K562 (cell line): Measurements from ENCODE around the gene AQP6. TPM values are rescaled to one million over a fixed set of nuclear protein-coding genes. Genes with fewer than 3 reads are reported as not detected.

Experiments used
- BCL6 ChIP-seq: fragments of 250-450 bp; sonication (Bioruptor Pico); IDR thresholded peaks from 2 replicates; pipeline ENCODE4 v1.4.0; 2020
- CBFA2T3 ChIP-seq: fragments of 450-650 bp; IDR thresholded peaks from 2 replicates; pipeline ENCODE4 v1.6.1; 2017
- FOXM1 ChIP-seq, 2 experiments: fragments of 450-650 bp in 1 of 2; sonication (generic) in 1 of 2; formaldehyde crosslinking in 1 of 2; IDR thresholded peaks; 2 replicates each; pipeline versions ENCODE4 v1.6.1 to v1.9.0; 2017 to 2022; ENCODE audit warnings: low read depth in 2 of 2, mild to moderate bottlenecking in 2 of 2, missing genetic modification reagents in 1 of 2, moderate library complexity in 1 of 2
- IRF1 ChIP-seq: sonication (generic); formaldehyde crosslinking; IDR thresholded peaks from 2 replicates; pipeline ENCODE4 v1.8.0; 2022; ENCODE audit warnings: missing genetic modification reagents, mild to moderate bottlenecking, borderline replicate concordance
- MEIS2 ChIP-seq: fragments of 450-650 bp; IDR thresholded peaks from 2 replicates; pipeline ENCODE4 v1.6.1; 2014; ENCODE audit warnings: mild to moderate bottlenecking; ENCODE audit not compliant: partially characterized antibody
- NKRF ChIP-seq: fragments of 450-650 bp; IDR thresholded peaks from 2 replicates; pipeline ENCODE4 v1.6.1; 2016; ENCODE audit warnings: borderline replicate concordance
- PBX2 ChIP-seq, 2 experiments: IDR thresholded peaks in 1 of 2; conservative IDR thresholded peaks in 1 of 2; 2 replicates each; pipeline ENCODE4 v1.6.1; 2016; ENCODE audit warnings: low read depth in 2 of 2, mild to moderate bottlenecking in 1 of 2, missing compliant biosample characterization in 1 of 2, missing genetic modification characterization in 1 of 2, moderate library complexity in 1 of 2
- POU5F1 ChIP-seq: fragments of 150-350 bp; IDR thresholded peaks from 2 replicates; pipeline ENCODE4 v1.6.1; 2014; ENCODE audit warnings: borderline replicate concordance, low read length, low read depth, mild to moderate bottlenecking; ENCODE audit not compliant: partially characterized antibody
- RBBP5 ChIP-seq: fragments of 200-600 bp; sonication (generic); IDR thresholded peaks from 2 replicates; pipeline ENCODE4 v1.6.1; 2012; ENCODE audit warnings: borderline replicate concordance, mild to moderate bottlenecking, low read length, control low read depth, inconsistent platforms; ENCODE audit not compliant: insufficient read depth, poor library complexity, severe bottlenecking
- RBM22 ChIP-seq: fragments of 200-400 bp; formaldehyde crosslinking; IDR thresholded peaks from 2 replicates; pipeline ENCODE4 v1.6.1; 2018; ENCODE audit warnings: low read length, low read depth; ENCODE audit not compliant: poor library complexity, severe bottlenecking
- SMAD2 ChIP-seq: fragments of 150-350 bp; IDR thresholded peaks from 2 replicates; pipeline ENCODE4 v1.6.1; 2014; ENCODE audit warnings: low read depth, mild to moderate bottlenecking, low read length
- TCF3 ChIP-seq: sonication (generic); formaldehyde crosslinking; IDR thresholded peaks from 2 replicates; pipeline ENCODE4 v1.4.0; 2020; ENCODE audit warnings: mild to moderate bottlenecking, missing genetic modification reagents
- ZC3H4 ChIP-seq: sonication (generic); formaldehyde crosslinking; IDR thresholded peaks from 2 replicates; pipeline ENCODE4 v1.9.0; 2021; ENCODE audit warnings: missing genetic modification reagents, borderline replicate concordance
- ZFP30 ChIP-seq: fragments of 250-450 bp; sonication (Bioruptor Pico); IDR thresholded peaks from 2 replicates; pipeline ENCODE4 v1.8.0; 2022; ENCODE audit warnings: moderate library complexity, mild to moderate bottlenecking, inconsistent platforms, borderline replicate concordance
- ZNF766 ChIP-seq: fragments of 200-800 bp; sonication (Bioruptor generic); conservative IDR thresholded peaks from 2 replicates; pipeline ENCODE4 v1.6.1; 2016; ENCODE audit warnings: missing genetic modification characterization, missing compliant biosample characterization
- ZNF77 ChIP-seq: fragments of 250-450 bp; sonication (Bioruptor Pico); IDR thresholded peaks from 2 replicates; pipeline ENCODE4 v1.5.0; 2020
- ZNF780A ChIP-seq: fragments of 250-450 bp; sonication (Bioruptor Pico); IDR thresholded peaks from 2 replicates; pipeline ENCODE4 v1.5.0; 2021; ENCODE audit warnings: mild to moderate bottlenecking
- polyA plus RNA-seq, 8 experiments: library from polyadenylated mRNA; depleted of rRNA in 4 of 8; stranded (reverse) in 5 of 8; unstranded in 3 of 8; fragments of >200 nt; fragmentation: Nextera tagmentation in 2 of 8; fragmentation: Illumina TruSeq in 1 of 8; extraction: Ambion mirVana in 2 of 8; extraction: Trizol in 1 of 8; gene quantifications; 2 replicates each; pipeline versions ENCODE4 v1.2.1 to v1.2.3, GENCODE V29; 2011 to 2014; ENCODE audit warnings: inconsistent platforms in 1 of 8, missing spikeins in 1 of 8
- total RNA-seq, 7 experiments: library from RNA; depleted of rRNA in 6 of 7; stranded (reverse); fragments of >200 nt in 6 of 7; fragmentation: Illumina TruSeq in 2 of 7; extraction: Trizol in 2 of 7; gene quantifications; 2 replicates each; pipeline versions ENCODE4 v1.2.1 to v1.2.3, GENCODE V29; 2011 to 2021; ENCODE audit warnings: low replicate concordance in 1 of 7
- TF ChIP-seq, protein P1 (sequence below): fragments of 450-650 bp; IDR thresholded peaks from 2 replicates; pipeline ENCODE4 v1.6.1; 2016; ENCODE audit warnings: antibody characterized with exemption
- TF ChIP-seq, protein P2 (sequence below): fragments of 450-650 bp; IDR thresholded peaks from 2 replicates; pipeline ENCODE4 v1.7.0; 2016; ENCODE audit warnings: borderline replicate concordance

Gene AQP6
- total and polyA plus RNA-seq, 9 of the 15 experiments (the other 6 are each of a cell fraction or from before 2014, with no cell fraction given), result 0.05 to 0.12 TPM; not detected in 7

- TF ChIP-seq, protein P1, sequence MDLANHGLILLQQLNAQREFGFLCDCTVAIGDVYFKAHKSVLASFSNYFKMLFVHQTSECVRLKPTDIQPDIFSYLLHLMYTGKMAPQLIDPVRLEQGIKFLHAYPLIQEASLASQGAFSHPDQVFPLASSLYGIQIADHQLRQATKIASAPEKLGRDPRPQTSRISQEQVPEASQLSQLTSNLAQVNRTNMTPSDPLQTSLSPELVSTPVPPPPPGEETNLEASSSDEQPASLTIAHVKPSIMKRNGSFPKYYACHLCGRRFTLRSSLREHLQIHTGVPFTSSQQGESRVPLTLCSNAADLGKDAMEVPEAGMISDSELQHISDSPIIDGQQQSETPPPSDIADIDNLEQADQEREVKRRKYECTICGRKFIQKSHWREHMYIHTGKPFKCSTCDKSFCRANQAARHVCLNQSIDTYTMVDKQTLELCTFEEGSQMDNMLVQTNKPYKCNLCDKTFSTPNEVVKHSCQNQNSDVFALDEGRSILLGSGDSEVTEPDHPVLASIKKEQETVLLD, result no peak
- TF ChIP-seq ZNF780A, result no peak
- TF ChIP-seq, protein P2, sequence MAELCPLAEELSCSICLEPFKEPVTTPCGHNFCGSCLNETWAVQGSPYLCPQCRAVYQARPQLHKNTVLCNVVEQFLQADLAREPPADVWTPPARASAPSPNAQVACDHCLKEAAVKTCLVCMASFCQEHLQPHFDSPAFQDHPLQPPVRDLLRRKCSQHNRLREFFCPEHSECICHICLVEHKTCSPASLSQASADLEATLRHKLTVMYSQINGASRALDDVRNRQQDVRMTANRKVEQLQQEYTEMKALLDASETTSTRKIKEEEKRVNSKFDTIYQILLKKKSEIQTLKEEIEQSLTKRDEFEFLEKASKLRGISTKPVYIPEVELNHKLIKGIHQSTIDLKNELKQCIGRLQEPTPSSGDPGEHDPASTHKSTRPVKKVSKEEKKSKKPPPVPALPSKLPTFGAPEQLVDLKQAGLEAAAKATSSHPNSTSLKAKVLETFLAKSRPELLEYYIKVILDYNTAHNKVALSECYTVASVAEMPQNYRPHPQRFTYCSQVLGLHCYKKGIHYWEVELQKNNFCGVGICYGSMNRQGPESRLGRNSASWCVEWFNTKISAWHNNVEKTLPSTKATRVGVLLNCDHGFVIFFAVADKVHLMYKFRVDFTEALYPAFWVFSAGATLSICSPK, result no peak
- TF ChIP-seq FOXM1 (IDR thresholded peaks at IDR 0.05; ENCODE audit: low read depth), result no peak
- no peak for TF ChIP-seq FOXM1 (CRISPR knock-in tag; IDR thresholded peaks at IDR 0.05; ENCODE audit: low read depth)
- no peak for TF ChIP-seq NKRF
- no peak for TF ChIP-seq ZC3H4 (CRISPR knock-in tag)
- TF ChIP-seq CBFA2T3, result peak; percentile 57
- TF ChIP-seq ZFP30 (CRISPR knock-in tag), result no peak
- no peak for TF ChIP-seq POU5F1
- TF ChIP-seq TCF3 (CRISPR knock-in tag), result peak; percentile 35; the same call in 1 of the 2 replicates
- no peak for TF ChIP-seq SMAD2
- TF ChIP-seq BCL6 (CRISPR knock-in tag), result no peak
- TF ChIP-seq ZNF766 (CRISPR knock-in tag), result no peak
- TF ChIP-seq PBX2 (CRISPR knock-in tag; IDR thresholded peaks at IDR 0.05; ENCODE audit: low read depth), result peak; percentile 33; the same call in 1 of the 2 replicates
- TF ChIP-seq PBX2 (tag; conservative IDR thresholded peaks at IDR 0.05; ENCODE audit: low read depth), result peak; percentile 93
- TF ChIP-seq IRF1, result no peak
- peak; percentile 89 for TF ChIP-seq MEIS2
- TF ChIP-seq RBBP5, result no peak
- TF ChIP-seq ZNF77 (CRISPR knock-in tag), result no peak
- no peak for TF ChIP-seq RBM22
Measured at GRCh38 chr12:50018968-50019367, 46.2 kb downstream of the AQP6 start (continued).
